Trophoblast cell (in vitro differentiated cells and primary cell): Measurements from ENCODE around the gene EMC6.

Source experiments
- DNase-seq, 2 donors: peaks; one replicate each; pipeline ENCODE4 v3.0.0-alpha.2; 2016
- H2AFZ ChIP-seq: 2 replicates; pipeline ENCODE4 v1.6.1; 2013; ENCODE audit warnings: low read length, moderate library complexity, mild to moderate bottlenecking; ENCODE audit not compliant: insufficient read depth, poor library complexity
- H2AK5ac ChIP-seq: 2 replicates; pipeline ENCODE4 v1.6.1; 2013; ENCODE audit warnings: mild to moderate bottlenecking, low read length
- H2BK120ac ChIP-seq: 2 replicates; pipeline ENCODE4 v1.6.1; 2013; ENCODE audit warnings: low read length, mild to moderate bottlenecking, moderate library complexity; ENCODE audit not compliant: insufficient read depth, poor library complexity
- H2BK12ac ChIP-seq: 2 replicates; pipeline ENCODE4 v1.6.1; 2013; ENCODE audit warnings: mild to moderate bottlenecking, low read length, moderate library complexity
- H2BK5ac ChIP-seq: 2 replicates; pipeline ENCODE4 v1.6.1; 2013; ENCODE audit warnings: low read length, low read depth, moderate library complexity, mild to moderate bottlenecking; ENCODE audit not compliant: poor library complexity
- H3K14ac ChIP-seq: 2 replicates; pipeline ENCODE4 v1.6.1; 2013; ENCODE audit warnings: mild to moderate bottlenecking, low read length
- H3K18ac ChIP-seq: 2 replicates; pipeline ENCODE4 v1.6.1; 2013; ENCODE audit warnings: mild to moderate bottlenecking, low read length
- H3K23ac ChIP-seq: 2 replicates; pipeline ENCODE4 v1.6.1; 2013; ENCODE audit warnings: low read length
- H3K27ac ChIP-seq: 2 replicates; pipeline ENCODE4 v1.5.1; 2013; ENCODE audit warnings: low read depth, mild to moderate bottlenecking, inconsistent platforms, low read length, moderate library complexity
- H3K27me3 ChIP-seq: 2 replicates; pipeline ENCODE4 v1.6.1; 2013; ENCODE audit warnings: inconsistent platforms, mild to moderate bottlenecking, low read length, moderate library complexity; ENCODE audit not compliant: insufficient read depth
- H3K36me3 ChIP-seq, 2 experiments: 1 replicate in 1 of 2; 2 replicates in 1 of 2; pipeline ENCODE4 v1.6.1; 2013; ENCODE audit warnings: low read length in 2 of 2, mild to moderate bottlenecking in 2 of 2, moderate library complexity in 1 of 2; ENCODE audit not compliant: insufficient read depth in 2 of 2, control insufficient read depth in 1 of 2
- H3K4ac ChIP-seq: 2 replicates; pipeline ENCODE4 v1.6.1; 2013; ENCODE audit warnings: low read depth, mild to moderate bottlenecking, low read length, moderate library complexity
- H3K4me1 ChIP-seq, 2 experiments: 1 replicate in 1 of 2; 2 replicates in 1 of 2; pipeline ENCODE4 v1.6.1; 2013; ENCODE audit warnings: low read length in 2 of 2, mild to moderate bottlenecking in 2 of 2, moderate library complexity in 1 of 2; ENCODE audit not compliant: insufficient read depth in 2 of 2, control insufficient read depth in 1 of 2
- H3K4me2 ChIP-seq: 2 replicates; pipeline ENCODE4 v1.6.1; 2013; ENCODE audit warnings: inconsistent platforms, mild to moderate bottlenecking, low read length, moderate library complexity
- H3K4me3 ChIP-seq: 2 replicates; pipeline ENCODE4 v1.5.1; 2013; ENCODE audit warnings: mild to moderate bottlenecking, low read depth, low read length, inconsistent platforms
- H3K79me1 ChIP-seq: one replicate; pipeline ENCODE4 v1.6.1; 2013; ENCODE audit warnings: low read length
- H3K79me2 ChIP-seq: 2 replicates; pipeline ENCODE4 v1.6.1; 2013; ENCODE audit warnings: low read length, mild to moderate bottlenecking; ENCODE audit not compliant: control insufficient read depth, insufficient read depth, poor library complexity
- H3K9ac ChIP-seq: 2 replicates; pipeline ENCODE4 v1.6.1; 2013; ENCODE audit warnings: mild to moderate bottlenecking, low read length
- H3K9me3 ChIP-seq: 2 replicates; pipeline ENCODE4 v1.6.1; 2013; ENCODE audit warnings: low read depth, mild to moderate bottlenecking, control low read depth, inconsistent platforms, low read length; ENCODE audit not compliant: insufficient read depth
- H4K12ac ChIP-seq: 2 replicates; pipeline ENCODE4 v1.6.1; 2013; ENCODE audit warnings: low read depth, mild to moderate bottlenecking, low read length, moderate library complexity
- H4K8ac ChIP-seq: 2 replicates; pipeline ENCODE4 v1.6.1; 2013; ENCODE audit warnings: low read depth, mild to moderate bottlenecking, low read length, moderate library complexity
- H4K91ac ChIP-seq: one replicate; pipeline ENCODE4 v1.6.1; 2013; ENCODE audit warnings: low read depth, mild to moderate bottlenecking, low read length, moderate library complexity
- WGBS: extraction: QIAGEN DNeasy Blood & Tissue Kit; methylation state at CpG from one replicate; pipeline ENCODE4 v1.1.7; 2013; ENCODE audit warnings: missing lambda C conversion rate; ENCODE audit not compliant: insufficient read length, insufficient coverage; ENCODE audit errors: extremely low coverage; 5-methylcytosine and 5-hydroxymethylcytosine counted together

The EMC6 gene

GRCh38 chr17:3683054-3683511 lies 14.5 kb downstream of the EMC6 start:
- H2AFZ ChIP-seq = no peak overlapping the region
- H3K27me3 ChIP-seq = no peaks in the 10 kb centered on the region
- H3K4me3 ChIP-seq = no peak overlapping the region
- no peak overlapping the region for H3K9ac ChIP-seq
- H3K9me3 ChIP-seq = no peaks in the 10 kb centered on the region
- no peak overlapping the region for H3K4me2 ChIP-seq
- H3K4me1 ChIP-seq = no peaks in the 10 kb centered on the region
- no peak overlapping the region for H3K18ac ChIP-seq
- H2BK5ac ChIP-seq = no peak overlapping the region
- H3K14ac ChIP-seq = no peak overlapping the region
- no peak overlapping the region for H3K23ac ChIP-seq
- no peak overlapping the region for H4K8ac ChIP-seq
- no peak overlapping the region for H3K27ac ChIP-seq
- no peak overlapping the region for H4K91ac ChIP-seq
- H2BK120ac ChIP-seq = no peak overlapping the region
- H3K79me2 ChIP-seq = no peaks in the 10 kb centered on the region
- DNase-seq = peak in 1 of 2 donors; percentile 60
- no peak overlapping the region for H2BK12ac ChIP-seq
- no peak overlapping the region for H2AK5ac ChIP-seq
- H3K36me3 ChIP-seq = no peaks in the 10 kb centered on the region
- WGBS = no CpG with 5 or more reads among the region's 10 CpGs
- H3K79me1 ChIP-seq = no peaks in the 10 kb centered on the region
- H4K12ac ChIP-seq = no peak overlapping the region
- H3K4ac ChIP-seq = no peak overlapping the region

DNA sequence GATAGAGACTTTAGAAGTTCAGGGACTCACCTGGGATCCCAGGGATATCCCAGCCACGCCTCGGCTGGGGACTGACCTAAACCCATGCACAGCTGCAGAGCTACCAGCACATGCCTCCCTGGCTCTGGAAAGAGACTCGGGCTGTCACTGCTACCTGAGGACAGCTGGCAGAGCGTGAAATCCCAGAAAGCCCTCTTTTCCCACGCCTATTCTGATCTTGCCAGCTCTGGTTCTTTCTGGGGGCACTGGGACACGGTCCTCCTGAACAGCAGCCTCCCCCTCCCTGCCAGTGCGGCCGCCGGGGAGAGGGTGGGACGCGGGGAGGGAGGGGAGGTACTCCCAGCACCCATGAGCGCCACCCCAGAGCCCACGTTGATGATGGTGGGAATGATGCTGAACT lies 16.6 kb downstream of the EMC6 start:
- no peak overlapping the region for H4K91ac ChIP-seq
- no peaks in the 10 kb centered on the region for H3K79me1 ChIP-seq
- H4K12ac ChIP-seq = no peak overlapping the region
- no peaks in the 10 kb centered on the region for H3K36me3 ChIP-seq
- H2BK5ac ChIP-seq = no peak overlapping the region
- H2BK120ac ChIP-seq = no peak overlapping the region
- H3K14ac ChIP-seq = no peak overlapping the region
- H3K9ac ChIP-seq = no peak overlapping the region
- no peaks in the 10 kb centered on the region for H3K27me3 ChIP-seq
- H4K8ac ChIP-seq = no peak overlapping the region
- H3K4ac ChIP-seq = no peak overlapping the region
- H2AK5ac ChIP-seq = no peak overlapping the region
- no CpG with 5 or more reads among the region's 13 CpGs for WGBS
- H3K27ac ChIP-seq = no peak overlapping the region
- no peaks in the 10 kb centered on the region for H3K4me1 ChIP-seq
- no peaks in the 10 kb centered on the region for H3K79me2 ChIP-seq
- H3K23ac ChIP-seq = no peak overlapping the region
- H3K4me3 ChIP-seq = no peak overlapping the region
- peaks cover 2% of the 10 kb centered on the region for H3K9me3 ChIP-seq
- H2AFZ ChIP-seq = no peak overlapping the region
- no peak overlapping the region for H3K18ac ChIP-seq
- no peak overlapping the region for H2BK12ac ChIP-seq
- no peak for DNase-seq
- H3K4me2 ChIP-seq = no peak overlapping the region

GRCh38 chr17:3688027-3688553 lies 19.5 kb downstream of the EMC6 start:
- no peak overlapping the region for H3K4me2 ChIP-seq
- no peak overlapping the region for H3K9ac ChIP-seq
- DNase-seq = no peak
- no peak overlapping the region for H3K27ac ChIP-seq
- H2BK5ac ChIP-seq = no peak overlapping the region
- H3K4me3 ChIP-seq = no peak overlapping the region
- no peaks in the 10 kb centered on the region for H3K79me2 ChIP-seq
- H4K12ac ChIP-seq = no peak overlapping the region
- no peak overlapping the region for H3K18ac ChIP-seq
- H2AK5ac ChIP-seq = no peak overlapping the region
- H3K14ac ChIP-seq = no peak overlapping the region
- no peak overlapping the region for H2AFZ ChIP-seq
- H3K4ac ChIP-seq = no peak overlapping the region
- peaks cover 2% of the 10 kb centered on the region for H3K9me3 ChIP-seq
- WGBS = no CpG with 5 or more reads among the region's 19 CpGs
- H4K91ac ChIP-seq = no peak overlapping the region
- no peak overlapping the region for H2BK120ac ChIP-seq
- H2BK12ac ChIP-seq = no peak overlapping the region
- H3K23ac ChIP-seq = no peak overlapping the region
- H4K8ac ChIP-seq = no peak overlapping the region
- no peaks in the 10 kb centered on the region for H3K79me1 ChIP-seq
- H3K4me1 ChIP-seq = no peaks in the 10 kb centered on the region
- no peaks in the 10 kb centered on the region for H3K27me3 ChIP-seq
- H3K36me3 ChIP-seq = no peaks in the 10 kb centered on the region

DNA sequence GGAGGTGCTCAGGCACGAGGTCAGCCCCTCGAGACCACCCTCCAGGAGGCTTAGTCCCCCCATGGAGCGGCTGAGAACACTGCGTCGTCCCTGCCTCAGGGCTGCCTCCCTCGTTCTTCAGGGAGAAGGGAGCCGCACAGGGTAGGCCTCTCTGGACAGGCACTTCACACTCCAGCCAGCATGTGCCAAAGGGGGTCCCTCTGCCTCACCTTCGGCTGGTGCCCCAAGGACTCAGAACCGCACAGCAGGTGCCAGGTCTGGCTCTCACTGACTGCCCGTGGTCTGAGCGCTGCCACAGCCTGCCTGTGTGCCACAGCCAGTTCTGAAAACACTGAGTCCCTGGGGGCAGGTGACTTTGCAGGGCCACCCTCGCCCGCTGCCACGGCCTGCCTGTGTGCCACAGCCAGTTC lies 20.2 kb downstream of the EMC6 start:
- Histone ChIP-seq H3K79me2 (no peaks in the 10 kb centered on the region), H2BK12ac (no peak overlapping the region), H2AFZ (no peak overlapping the region), H3K4ac (no peak overlapping the region), H3K27ac (no peak overlapping the region), H3K4me3 (no peak overlapping the region), H4K12ac (no peak overlapping the region), H3K4me2 (no peak overlapping the region), H3K9me3 (peaks cover 2% of the 10 kb centered on the region), H2BK120ac (no peak overlapping the region), H4K91ac (no peak overlapping the region), H3K4me1 (no peaks in the 10 kb centered on the region), H3K14ac (no peak overlapping the region), H3K23ac (no peak overlapping the region), H2AK5ac (no peak overlapping the region), H3K36me3 (no peaks in the 10 kb centered on the region), H3K27me3 (no peaks in the 10 kb centered on the region), H3K79me1 (no peaks in the 10 kb centered on the region), H4K8ac (no peak overlapping the region), H3K9ac (no peak overlapping the region), H2BK5ac (no peak overlapping the region), H3K18ac (no peak overlapping the region)
- WGBS = no CpG with 5 or more reads among the region's 14 CpGs
- DNase-seq = no peak
